ENCODE results near the gene UBE2O. TPM values are rescaled to one million over a fixed set of nuclear protein-coding genes. Genes with fewer than 3 reads are reported as not detected.

UBE2O gene
- total and polyA plus RNA-seq, 2 experiments from 2014 or later, result 28.5 to 62.6 TPM

- H3K36me3 ChIP-seq, result peaks cover 14% of the 10 kb centered on the region
- DNase-seq (ENCODE audit: low read depth in 1 of 2, low spot score in 1 of 2), result no peak
- no peak for TF ChIP-seq CTCF (IDR thresholded peaks at IDR 0.05; ENCODE audit: low read depth, low read length)
- no peaks in the 10 kb centered on the region for H3K9me3 ChIP-seq (ENCODE audit: low read depth)
- H3K27me3 ChIP-seq, result peaks cover 13% of the 10 kb centered on the region
- no peak overlapping the region for H3K27ac ChIP-seq
- H3K4me1 ChIP-seq (ENCODE audit: low read depth), result peaks cover 3% of the 10 kb centered on the region
- no peak overlapping the region for H3K4me3 ChIP-seq
Measured at GRCh38 chr17:76388966-76389888, 63.7 kb downstream of the UBE2O start.

- H3K27ac ChIP-seq, result no peak overlapping the region
- no peak for TF ChIP-seq CTCF (IDR thresholded peaks at IDR 0.05; ENCODE audit: low read depth, low read length)
- peaks cover 3% of the 10 kb centered on the region for H3K4me1 ChIP-seq (ENCODE audit: low read depth)
- H3K27me3 ChIP-seq, result peaks cover 13% of the 10 kb centered on the region
- H3K36me3 ChIP-seq, result peaks cover 4% of the 10 kb centered on the region
- no peak overlapping the region for H3K4me3 ChIP-seq
- no peaks in the 10 kb centered on the region for H3K9me3 ChIP-seq (ENCODE audit: low read depth)
- no peak for DNase-seq (ENCODE audit: low read depth in 1 of 2, low spot score in 1 of 2)
Measured at GRCh38 chr17:76386966-76387765, 65.8 kb downstream of the UBE2O start.

GRCh38 chr17:76385892-76386786 lies 66.8 kb downstream of the UBE2O start:
- Histone ChIP-seq H3K9me3 (ENCODE audit: low read depth) (no peaks in the 10 kb centered on the region), H3K36me3 (peaks cover 3% of the 10 kb centered on the region), H3K27ac (no peak overlapping the region), H3K4me3 (peak overlapping the region; percentile 39), H3K4me1 (ENCODE audit: low read depth) (peaks cover 3% of the 10 kb centered on the region), H3K27me3 (peaks cover 13% of the 10 kb centered on the region)
- peak; percentile 74 for TF ChIP-seq CTCF (IDR thresholded peaks at IDR 0.05; ENCODE audit: low read depth, low read length)
- peak; percentile 80 to 89 for DNase-seq (ENCODE audit: low read depth in 1 of 2, low spot score in 1 of 2)

- H3K9me3 ChIP-seq (ENCODE audit: low read depth), result no peaks in the 10 kb centered on the region
- peaks cover 3% of the 10 kb centered on the region for H3K4me1 ChIP-seq (ENCODE audit: low read depth)
- no peaks in the 10 kb centered on the region for H3K36me3 ChIP-seq
- peaks cover 13% of the 10 kb centered on the region for H3K27me3 ChIP-seq
- peak overlapping the region; percentile 39 for H3K4me3 ChIP-seq
- no peak for TF ChIP-seq CTCF (IDR thresholded peaks at IDR 0.05; ENCODE audit: low read depth, low read length)
- H3K27ac ChIP-seq, result no peak overlapping the region
- DNase-seq (ENCODE audit: low read depth in 1 of 2, low spot score in 1 of 2), result peak; percentile 54 to 66
Measured at GRCh38 chr17:76384987-76385891, 67.7 kb downstream of the UBE2O start.
